Stimulated activated CD8-positive, alpha-beta memory T cell treated with anti-CD3 and anti-CD28 coated beads, Interleukin-15, amount 100 ng/mL, for 1 hour (primary cell): ENCODE results near the gene CERS4.
"Not testable (repeated sequence)": the region's sequence is repeated elsewhere in the genome, so short reads cannot be mapped to it uniquely, and the experiment has no call there.

Experiments used
- DNase-seq: peaks from one replicate; pipeline ENCODE4 v3.0.0-alpha.2; 2020; ENCODE audit warnings: low read depth

Gene CERS4

DNA sequence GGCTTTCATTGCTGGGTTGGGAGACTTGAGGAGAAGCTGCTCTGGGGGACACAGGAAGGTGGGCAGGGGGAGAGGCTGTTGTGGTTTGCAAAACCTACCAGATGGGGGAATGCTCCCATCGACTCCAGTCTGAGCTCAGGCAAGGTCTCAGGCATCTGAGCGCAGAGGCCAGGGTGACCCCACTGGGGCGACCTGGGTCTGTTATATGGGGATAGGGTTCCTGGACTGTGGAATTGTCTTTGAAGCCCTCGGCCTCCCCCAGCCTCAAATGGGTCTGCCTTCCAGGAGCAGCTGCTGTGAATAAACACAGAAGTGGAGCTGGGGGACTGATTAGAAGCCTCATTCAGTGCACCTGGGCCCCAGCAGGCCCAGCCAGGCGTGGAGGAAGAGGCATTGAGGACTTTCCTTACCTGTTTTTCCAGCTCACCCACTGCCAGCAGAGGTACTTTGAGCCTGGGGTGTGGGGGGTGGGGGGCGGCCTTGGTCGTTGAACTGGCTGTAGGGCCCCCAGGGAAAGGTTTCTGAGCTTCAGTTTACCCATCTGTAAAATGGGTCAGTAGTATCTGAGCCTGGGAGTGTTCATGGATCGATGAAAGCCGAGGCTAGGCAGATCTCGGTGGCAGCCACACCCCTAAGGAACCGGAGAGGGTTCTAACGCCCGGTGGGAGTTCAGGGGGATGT lies 1.4 kb downstream of the CERS4 start:
- no peak for DNase-seq

DNA sequence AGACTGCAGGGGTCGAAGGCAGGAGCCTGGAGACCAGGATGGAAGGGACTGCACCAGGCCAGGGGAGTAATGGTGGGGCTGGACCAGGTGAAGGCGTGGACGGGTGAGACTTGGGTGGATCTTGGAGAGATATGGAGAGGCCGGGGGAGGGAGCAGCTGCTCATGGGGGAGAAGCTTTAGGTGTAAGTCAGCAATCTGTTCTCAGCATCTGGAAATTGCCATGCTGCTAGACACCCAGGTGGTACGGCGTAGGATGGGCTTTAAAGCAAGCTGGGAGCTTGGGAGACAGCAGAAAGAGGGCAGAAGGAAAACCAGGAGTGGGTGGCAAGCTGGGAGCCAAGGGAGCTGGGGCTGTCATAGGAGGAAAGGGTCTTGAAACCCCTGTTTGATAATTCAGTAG lies 3.0 kb downstream of the CERS4 start:
- DNase-seq = no peak

DNA sequence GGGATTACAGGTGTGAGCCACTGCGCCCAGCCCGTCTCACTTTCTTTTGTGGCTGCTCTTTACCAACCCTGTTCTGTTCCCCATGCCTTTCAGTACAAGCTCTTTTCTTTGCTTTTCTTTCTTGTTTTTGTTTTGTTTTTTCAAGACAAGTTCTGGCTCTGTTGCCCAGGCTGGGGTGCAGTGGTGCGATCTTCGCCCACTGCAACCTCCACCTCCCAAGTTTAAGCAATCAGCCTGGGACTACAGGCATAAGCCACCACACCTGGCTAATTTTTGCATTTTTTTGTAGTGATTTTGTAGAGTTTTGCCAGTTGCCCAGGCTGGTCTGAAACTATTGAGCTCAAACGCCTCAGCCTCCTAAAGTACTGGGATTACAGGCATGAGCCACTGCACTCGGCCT lies 3.7 kb downstream of the CERS4 start:
- no peak for DNase-seq

DNA sequence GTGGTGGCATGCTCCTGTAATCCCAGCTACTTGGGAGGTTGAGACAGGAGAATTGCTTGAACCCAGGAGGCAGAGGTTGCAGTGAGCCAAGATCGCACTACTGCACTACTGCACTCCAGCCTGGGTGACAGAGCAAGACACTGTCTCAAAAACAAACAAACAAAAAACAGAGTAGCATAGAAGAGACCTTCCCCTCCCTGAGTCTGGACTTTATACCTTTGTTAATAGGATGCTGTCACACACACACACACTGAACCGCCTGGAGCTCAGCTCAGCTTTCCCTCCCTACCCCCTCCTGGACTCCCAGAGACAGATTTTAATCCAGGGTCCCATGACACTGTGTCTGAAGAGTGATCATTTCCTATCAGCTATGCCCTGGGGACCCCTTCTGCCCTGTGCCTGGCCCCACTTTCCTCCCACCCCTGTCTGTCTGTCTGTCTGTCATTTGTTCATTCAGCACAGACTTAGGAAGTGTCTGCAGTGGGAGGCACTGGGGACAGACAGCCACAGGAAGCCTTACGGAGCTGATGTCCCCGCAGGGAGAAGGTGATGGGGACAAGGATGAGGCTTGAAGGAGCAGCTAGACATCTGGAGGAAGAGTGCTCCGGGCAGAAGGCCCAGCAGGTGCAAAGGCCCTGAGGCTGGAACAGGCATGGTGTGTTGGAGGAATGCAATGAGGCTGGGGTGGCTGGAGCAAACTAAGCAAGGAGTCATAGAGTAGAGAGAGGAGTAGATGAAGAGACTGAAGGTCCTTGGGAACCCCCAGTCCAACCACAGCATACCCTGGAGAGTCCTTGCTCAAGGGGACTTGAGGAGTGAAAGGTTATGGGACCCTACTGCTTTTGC lies 4.9 kb downstream of the CERS4 start:
- no peak for DNase-seq

DNA sequence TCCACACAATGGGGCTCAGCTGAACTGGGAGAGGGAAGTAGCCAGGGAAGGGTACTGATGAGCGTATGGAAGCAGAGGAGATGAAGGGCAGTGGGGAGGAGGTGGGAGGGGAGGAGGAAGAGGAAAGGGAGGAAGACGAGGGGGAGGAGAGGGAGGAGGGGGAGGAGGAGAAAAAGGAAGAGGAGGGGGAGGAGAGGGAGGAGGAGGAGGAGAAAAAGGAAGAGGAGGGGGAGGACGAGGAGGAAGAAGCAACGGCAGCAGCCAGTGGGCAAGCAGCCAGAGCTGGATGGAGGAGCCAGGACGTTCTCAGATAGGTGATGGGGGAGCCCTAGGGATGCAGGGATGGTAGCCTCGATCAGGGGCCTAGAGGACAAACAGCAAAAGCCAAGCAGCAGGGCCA lies 5.6 kb downstream of the CERS4 start:
- DNase-seq = no peak

DNA sequence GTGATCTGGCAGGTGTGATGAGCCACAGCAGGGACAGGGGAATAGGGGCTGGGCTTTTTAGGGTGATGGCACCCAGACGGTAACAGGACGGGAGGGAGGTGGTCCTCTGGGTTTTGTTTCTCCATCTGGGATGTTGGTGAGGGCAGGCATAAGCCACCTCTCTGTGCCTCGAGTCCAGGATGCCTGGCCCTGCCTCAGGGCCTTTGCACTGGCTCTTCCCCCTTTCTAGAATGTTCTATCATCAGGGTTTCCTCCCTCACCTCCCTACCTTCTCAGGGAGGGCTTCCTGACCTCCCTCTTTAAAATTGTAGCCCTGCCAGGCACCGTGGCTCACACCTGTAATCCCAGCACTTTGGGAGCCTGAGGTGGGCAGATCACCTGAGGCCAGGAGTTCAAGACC lies 6.6 kb downstream of the CERS4 start:
- DNase-seq = no peak

DNA sequence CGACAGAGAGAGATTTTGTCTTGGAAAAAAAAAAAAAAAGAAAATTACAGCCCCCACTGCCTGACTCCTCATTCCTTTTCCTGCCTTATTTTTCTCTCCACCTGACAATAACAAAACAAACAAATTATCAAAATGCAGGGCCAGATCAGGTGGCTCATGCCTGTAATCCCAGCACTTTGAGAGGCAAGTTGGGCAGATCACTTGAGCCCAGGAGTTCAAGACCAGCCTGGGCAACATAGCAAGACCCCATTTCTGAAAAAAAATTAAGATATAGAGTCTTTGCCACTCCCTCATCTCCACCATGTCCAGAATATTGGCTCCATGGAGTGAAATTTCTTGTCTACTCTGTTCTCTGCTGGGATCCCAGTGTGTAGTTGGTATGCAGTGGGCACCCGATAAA lies 7.2 kb downstream of the CERS4 start:
- DNase-seq = no peak

DNA sequence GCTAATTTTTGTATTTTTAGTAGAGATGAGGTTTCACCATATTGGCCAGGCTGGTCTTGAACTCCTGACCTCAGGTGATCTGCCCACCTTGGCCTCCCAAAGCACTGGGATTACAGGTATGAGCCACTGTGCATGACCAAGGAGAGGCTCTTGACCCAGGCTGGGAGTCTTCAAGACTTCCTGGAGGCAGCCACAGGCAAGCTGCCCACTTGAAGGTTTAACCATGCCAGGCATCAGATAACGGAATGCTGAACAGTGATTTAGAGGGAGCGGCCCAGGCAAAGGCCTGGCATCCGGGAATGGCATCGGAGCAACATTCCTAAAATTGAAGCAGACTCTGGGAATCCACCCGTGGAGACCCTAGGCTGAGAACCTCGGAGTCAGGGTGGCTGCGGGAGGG lies 9.0 kb downstream of the CERS4 start:
- DNase-seq = not testable (repeated sequence)

DNA sequence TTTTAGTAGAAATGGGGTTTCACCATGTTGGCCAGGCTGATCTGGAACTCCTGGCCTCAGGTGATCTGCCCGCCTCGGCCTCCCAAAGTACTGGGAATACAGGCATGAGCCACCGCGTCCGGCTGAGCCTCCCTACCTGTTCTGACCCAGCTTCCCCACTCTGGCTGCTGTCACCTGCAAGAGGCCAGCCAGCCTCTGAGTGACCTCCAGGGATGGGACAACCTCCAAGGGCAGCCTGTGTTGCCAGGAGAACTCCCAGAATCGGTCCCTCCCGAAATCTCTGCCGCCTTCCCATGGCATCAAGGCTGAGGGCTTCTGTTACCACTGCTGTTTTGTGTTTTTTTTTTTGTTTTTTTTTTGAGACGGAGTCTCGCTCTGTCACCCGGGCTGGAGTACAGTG lies 11.3 kb downstream of the CERS4 start:
- no peak for DNase-seq

DNA sequence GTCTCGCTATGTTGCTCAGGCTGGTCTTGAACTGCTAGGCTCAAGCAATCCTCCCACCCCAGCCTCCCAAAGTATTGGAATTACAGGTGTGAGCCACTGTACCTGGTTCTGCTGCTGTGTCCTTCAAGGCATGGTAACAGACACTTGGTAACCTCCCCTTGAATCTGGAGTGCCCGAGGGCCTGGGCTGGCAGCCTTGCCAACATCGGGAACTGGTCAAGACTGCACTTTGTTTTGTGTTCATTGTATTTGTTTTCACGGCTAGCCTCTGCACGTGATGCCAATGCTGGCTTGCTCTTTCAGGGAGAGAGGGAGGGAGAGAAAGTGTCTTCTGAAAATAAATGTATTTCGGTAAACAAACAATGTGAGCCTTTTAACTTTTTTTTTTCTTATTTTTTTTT lies 12.0 kb downstream of the CERS4 start:
- DNase-seq = no peak

DNA sequence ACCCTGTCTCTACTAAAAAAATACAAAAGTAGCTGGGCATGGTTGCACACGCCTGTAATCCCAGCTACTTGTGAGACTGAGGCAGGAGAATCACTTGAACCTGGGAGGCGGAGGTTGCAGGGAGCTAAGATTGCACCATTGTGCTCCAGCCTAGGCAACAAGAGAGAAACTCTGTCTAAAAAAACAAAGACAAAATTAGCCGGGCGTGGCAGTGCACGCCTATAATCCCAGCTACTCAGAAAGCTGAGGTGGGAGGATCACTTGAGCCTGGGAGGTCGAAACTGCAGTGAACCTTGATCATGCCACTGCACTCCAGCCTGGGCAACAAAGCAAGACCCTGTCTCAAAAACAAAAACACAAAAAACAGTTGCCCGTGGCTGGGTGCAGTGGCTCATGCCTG lies 14.3 kb downstream of the CERS4 start:
- DNase-seq = not testable (repeated sequence)

DNA sequence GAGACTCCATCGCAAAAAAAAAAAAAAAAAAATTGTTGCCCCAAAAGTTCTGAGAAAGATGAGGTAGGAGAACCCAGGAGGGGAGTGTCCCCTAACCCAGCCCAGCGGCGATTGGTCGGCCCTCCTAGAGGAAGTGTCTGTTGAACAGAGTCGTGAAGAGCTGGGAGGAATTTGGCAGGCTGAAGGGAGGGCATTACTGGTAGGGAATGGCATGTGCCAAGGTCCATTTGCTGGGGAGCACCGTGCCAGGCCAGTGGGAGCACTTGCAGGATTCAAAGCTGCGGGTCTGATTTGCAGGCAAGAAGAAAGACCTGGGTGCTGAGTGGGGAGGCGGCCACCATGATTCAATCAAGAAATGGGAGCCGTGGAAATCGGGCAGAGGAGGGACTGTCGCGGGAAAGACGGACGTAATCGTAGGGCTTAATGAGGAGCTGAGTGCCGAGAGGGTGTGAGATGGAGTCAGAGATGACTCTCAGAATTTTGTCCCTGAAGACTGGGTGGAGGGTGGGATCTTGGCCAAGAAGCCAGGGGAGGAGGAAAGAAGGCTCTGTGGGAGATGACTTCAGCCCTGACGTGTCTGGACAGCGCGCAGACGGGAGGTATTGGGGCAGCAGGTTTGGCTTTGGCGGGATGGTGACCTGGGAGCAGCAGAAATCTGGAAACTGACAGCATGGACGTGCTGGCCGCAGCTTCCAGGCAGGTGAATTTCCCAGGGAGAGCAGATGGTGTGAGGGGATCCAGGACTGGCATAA lies 15.4 kb downstream of the CERS4 start:
- DNase-seq = no peak

DNA sequence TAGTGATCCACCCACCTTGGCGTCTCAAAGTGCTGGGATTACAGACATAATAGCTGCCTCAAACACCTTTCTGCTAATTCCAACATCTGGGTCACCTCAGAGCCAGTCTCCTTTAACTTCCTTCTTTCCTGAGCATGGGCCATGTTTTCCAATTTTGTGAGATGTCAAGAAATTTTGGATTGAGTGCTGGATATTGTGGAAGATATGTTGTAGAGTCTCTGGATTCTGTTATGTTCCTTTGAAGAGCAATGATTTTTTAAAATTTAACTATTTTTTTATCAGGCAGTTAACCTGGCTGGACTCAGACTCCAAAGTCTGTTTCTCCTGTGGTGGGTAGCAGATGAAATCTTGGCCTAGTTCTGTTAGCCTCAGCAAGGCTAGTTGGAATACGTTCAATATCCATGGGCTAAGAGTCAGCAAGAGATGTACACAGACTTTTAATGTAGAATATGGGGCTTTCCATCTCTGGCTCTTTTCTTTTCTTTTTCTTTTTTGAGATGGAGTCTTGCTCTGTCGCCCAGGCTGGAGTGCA lies 22.0 kb downstream of the CERS4 start:
- DNase-seq = no peak

DNA sequence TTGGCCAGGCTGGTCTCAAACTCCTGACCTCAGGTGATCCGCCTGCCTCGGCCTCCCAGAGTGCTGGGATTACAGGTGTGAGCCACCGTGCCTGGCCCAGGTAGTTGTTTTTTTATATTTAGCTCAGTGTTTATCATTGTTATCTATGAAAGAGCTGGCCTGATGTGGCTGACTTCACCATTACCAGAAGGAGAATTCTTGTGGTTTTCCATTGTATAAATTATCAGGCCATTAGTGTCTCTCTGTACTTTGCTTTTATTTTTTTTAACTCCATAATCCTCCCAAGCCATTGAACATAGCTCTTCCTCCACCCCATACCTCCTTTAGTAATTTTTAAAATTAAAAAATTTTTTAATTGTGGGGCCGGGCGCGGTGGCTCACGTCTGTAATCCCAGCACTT lies 24.2 kb downstream of the CERS4 start:
- DNase-seq = no peak

DNA sequence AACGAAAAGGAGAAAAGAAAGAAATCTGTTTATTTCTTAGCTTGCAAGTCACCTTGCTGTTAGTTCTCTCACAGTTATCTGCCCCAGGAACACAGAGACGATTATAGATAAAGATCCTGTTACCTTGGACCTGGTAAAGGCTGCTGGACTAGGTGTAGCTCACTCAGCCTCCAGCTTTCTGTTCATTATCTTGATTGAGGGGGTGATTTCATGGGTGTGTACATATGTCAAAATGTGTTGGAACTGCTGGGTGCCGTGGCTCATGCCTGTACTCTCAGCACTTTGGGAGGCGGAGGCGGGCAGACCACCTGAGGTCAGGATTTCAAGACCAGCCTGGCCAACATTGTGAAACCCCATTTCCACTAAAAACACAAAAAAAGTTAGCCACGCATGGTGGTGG lies 27.9 kb downstream of the CERS4 start:
- DNase-seq = no peak

DNA sequence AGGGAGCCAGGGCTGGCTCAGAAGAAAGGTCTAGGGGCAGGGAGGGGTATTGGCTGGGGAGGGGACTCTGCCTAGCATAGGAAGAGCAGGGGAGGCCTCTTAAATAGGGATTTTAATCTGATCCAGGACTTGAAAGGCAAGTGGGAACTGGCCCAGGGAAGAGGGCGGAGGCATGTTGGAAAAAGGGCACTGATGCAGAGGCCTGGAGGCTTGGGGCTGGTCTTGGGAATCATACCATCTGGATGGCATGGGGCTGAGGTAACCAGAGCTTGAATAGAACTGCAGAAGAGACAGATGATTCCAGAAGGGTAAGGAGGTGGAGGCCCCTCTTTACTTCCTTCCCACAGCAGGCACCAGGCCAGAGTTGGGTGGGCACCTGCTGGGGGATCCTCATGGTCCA lies 29.1 kb downstream of the CERS4 start:
- DNase-seq = no peak

DNA sequence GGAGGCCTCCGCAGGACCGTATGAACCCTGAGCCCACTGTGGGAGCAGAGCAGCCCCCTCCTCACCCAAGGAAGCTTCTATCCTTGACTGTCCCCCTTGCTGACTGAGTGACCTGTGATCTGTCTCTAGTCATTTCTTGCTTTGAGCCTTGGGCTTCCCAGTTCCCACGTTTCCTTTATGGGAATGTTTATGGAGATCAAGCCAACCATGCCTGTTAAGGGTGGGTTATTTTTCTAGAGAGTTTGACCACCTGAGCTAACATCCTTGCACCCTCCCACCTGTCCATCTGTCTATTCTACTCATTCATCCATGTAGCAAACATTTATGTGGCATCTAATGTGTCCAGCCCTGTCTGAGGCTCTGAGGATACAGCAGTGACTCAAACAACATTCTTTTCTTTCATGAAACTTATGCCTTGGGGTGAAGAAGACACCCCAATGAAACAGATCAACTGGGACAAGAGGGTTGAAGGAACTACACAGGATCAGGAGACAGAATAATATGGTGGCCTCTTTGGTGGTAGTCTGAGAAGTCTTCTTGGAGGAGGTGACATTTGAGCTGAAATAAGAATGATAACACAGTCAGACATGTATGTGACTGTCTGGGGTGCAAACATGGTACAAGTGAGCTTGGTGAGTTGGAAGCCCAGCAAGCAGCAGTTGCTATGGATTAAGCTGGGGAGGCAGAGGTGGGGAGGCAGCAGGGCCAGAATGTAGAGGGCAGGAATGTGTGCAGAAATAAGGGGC lies 30.5 kb downstream of the CERS4 start:
- DNase-seq = no peak

DNA sequence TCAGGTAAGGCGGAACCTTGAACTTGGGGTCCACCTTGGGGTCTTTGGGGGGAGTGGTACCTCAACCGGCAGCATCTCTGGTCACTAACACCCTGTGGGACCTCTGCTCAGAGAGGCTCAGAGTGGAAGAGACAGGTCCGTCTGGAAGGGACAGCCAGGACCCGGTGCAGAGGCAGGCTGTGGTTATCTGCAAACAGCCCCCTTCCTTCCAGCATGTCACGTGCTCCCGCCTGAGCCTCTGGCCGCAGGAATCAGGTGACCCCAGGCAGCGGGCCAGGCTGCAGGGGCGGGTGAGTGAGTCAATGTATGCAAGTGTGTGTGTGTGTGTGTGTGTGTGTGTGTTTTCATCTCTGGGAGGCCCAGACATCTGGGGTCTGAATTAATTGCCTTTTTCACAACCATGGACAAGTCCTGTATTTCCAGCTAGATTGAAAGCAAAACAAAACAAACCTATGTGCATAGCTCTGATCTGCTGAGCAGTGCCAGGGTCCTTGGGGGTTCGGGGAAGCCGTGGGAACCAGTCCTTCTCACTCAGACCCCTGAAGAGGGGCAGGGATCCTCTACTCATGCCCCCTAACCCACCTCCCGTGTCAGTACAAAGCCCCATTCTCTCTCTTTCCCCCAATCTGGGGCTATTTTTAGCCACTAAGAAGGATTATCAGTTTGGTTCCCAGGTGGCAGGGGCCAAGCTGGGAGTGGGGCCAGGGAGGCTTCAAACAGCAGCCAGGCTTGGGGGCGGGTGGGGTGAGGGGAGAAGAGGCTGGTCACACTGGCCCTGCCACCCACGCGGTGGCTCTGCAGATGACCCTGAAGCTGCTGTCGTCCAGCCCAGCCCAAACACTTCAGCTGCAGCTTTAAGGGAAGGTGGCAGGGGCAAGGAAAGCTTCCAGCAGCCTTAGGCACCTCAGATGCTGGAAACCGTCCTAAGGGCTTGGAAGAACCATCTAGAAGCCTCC lies 31.4 kb downstream of the CERS4 start:
- DNase-seq = peak; percentile 22

DNA sequence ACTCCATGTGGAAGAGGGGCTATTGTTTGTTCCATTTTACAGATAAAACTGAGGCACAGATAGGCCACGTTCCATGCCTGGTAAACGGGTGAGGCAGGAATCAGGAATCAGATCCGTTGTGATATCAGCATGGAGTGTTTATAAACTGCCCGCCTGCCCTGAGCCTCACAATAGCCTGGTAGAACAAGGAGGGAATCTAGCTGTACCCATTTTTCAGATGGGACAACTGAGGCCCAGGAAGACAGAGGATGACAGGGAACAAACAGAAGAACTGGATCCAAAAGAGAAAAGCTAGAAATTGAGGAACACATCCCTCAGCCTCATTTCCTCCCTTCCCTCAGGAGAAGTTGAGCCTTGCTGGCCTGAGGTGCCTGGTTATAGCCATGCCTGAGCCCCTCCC lies 32.5 kb downstream of the CERS4 start:
- DNase-seq = no peak

DNA sequence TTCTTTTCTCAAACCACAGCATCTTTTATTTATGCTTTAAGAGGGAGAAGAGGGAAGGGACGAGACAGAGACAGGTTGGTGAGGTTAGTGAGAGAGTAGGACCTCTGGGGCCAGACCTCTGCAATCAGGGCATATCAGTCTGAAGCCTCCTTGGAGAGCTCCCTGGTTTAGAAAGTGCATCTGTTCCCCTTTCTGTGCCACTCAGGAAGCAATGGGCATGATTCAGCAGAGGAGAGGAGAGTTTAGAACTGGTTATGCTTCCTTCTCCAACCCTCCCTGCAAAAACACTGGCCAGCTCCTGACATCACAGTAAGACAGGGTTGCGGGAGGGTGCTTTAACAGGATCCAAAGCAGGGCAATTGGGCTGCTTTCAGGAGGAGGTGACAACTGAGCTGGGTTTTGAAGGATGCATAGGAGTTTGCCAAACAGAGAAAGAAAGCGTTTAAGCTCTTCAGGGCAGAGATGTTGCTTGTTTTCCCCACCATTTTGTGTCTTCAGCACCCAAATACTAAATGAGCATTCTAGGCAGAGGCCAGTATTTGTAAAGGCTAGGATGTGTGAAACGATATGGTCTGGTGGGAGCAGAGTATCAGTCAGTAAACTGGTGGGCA lies 33.1 kb downstream of the CERS4 start:
- DNase-seq = no peak
